Measurements from ENCODE around the gene YBX3.
A peak's percentile ranks its signal among the peaks of the same experiment; 100 is the strongest.

- no peak for TF ChIP-seq SIN3A (IDR thresholded peaks at IDR 0.05; ENCODE audit: borderline replicate concordance, low read depth, low read length)
- TF ChIP-seq FOXM1 (IDR thresholded peaks at IDR 0.05; ENCODE audit: low read depth): no peak
- no peak for TF ChIP-seq EZH2phosphoT487 (IDR thresholded peaks at IDR 0.05; ENCODE audit: borderline replicate concordance, low read depth)
- TF ChIP-seq CTCF (IDR thresholded peaks at IDR 0.05): peak; percentile 96
- TF ChIP-seq CHD2 (IDR thresholded peaks at IDR 0.05; ENCODE audit: low read length, partially characterized antibody): no peak
- no peak for TF ChIP-seq YY1 (IDR thresholded peaks at IDR 0.05; ENCODE audit: low read depth)
- peak; percentile 79 for TF ChIP-seq RAD21 (IDR thresholded peaks at IDR 0.05; ENCODE audit: low read length)
- no peak for TF ChIP-seq TEAD4 (IDR thresholded peaks at IDR 0.05; ENCODE audit: borderline replicate concordance, insufficient read depth)
- TF ChIP-seq GATA2 (CRISPR knock-in tag; IDR thresholded peaks at IDR 0.05): no peak
- TF ChIP-seq SMC3 (IDR thresholded peaks at IDR 0.05; ENCODE audit: low read depth, low read length): peak; percentile 77
- TF ChIP-seq POLR2AphosphoS5 (IDR thresholded peaks at IDR 0.05; ENCODE audit: low read depth, low read length): no peak
- TF ChIP-seq MEF2A (IDR thresholded peaks at IDR 0.05; ENCODE audit: borderline replicate concordance, low read depth): no peak
Observed at GRCh38 chr12:10749700-10750384, 26.7 kb upstream of the YBX3 start.
